Fibroblast of skin of right biceps (primary cell): ENCODE measurements around the gene NDST4.
A peak's percentile ranks its signal among the peaks of the same experiment; 100 is the strongest.

Experiments used
- DNase-seq: peaks from one replicate; pipeline ENCODE4 v3.0.0-alpha.2; 2013

The NDST4 gene

GRCh38 chr4:114900934-114901333, 212.5 kb downstream of the NDST4 start:
- DNase-seq = no peak

- DNase-seq = no peak
Observed at GRCh38 chr4:114890773-114891172, 222.6 kb downstream of the NDST4 start.

- DNase-seq = no peak
Observed at GRCh38 chr4:114886761-114887160, 226.7 kb downstream of the NDST4 start.

- DNase-seq = no peak
Observed at GRCh38 chr4:114883641-114884040, 229.8 kb downstream of the NDST4 start.

- DNase-seq = no peak
Observed at GRCh38 chr4:114879916-114880669, 233.3 kb downstream of the NDST4 start.

GRCh38 chr4:114875630-114876029, 237.8 kb downstream of the NDST4 start:
- peak; percentile 22 for DNase-seq

DNA sequence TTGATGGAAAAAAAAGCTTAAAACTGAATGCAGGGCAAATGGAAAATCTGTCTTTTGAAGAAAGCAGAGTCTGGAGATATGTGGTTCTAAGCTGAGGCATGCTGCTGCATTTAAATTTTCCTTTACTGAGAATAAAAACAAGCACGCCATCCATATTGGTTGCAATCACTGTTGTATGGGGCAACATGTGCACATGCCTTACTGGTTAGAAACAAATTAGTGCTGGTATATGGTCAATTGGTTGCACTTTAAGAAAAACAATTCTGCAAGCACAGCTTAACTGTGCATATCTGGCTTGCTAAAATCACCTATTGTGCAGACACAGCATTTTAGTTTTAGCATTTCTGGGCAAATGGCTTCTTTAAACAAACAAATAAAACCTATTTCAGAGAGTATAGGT, 239.1 kb downstream of the NDST4 start:
- no peak for DNase-seq

GRCh38 chr4:114870987-114871386, 242.4 kb downstream of the NDST4 start:
- no peak for DNase-seq

DNA sequence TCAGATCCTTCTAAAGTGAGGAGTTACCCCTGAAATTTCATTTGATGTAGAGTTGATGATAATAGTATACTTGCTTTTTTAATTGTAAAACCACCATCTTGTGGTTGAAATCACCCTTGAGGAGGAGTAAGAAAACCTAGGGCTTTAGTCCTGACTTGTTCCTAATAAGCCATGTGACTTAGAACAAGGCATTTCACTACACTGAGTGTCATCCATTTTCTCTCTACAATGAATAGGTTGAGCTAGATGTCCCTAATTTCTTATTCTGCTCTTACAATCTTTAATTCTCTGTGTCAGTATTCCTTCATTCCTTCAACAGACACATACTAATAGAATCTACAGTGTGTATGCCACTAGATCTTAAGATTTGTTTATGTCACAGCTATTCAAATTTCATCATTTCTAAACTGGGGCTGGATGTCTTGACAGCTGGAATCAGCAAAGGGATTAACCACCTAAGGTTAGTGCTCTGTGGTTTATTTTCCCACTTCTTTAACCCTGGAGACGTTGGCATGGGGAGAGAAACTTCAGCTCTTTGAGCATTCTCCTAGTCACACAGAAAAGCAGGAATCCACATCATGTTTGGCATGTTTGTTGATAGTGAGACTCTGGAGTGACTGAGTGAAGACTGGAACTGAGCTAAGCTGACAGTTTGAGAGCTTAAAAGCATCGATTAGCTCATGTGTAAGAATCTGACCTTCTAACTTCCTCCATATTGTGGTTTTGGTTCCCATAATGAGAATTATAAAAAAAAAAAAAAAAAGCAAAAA, 246.3 kb downstream of the NDST4 start:
- no peak for DNase-seq

GRCh38 chr4:114864060-114864459, 249.4 kb downstream of the NDST4 start:
- DNase-seq = no peak

- no peak for DNase-seq
Observed at GRCh38 chr4:114860786-114861185, 252.6 kb downstream of the NDST4 start.

GRCh38 chr4:114857831-114858230, 255.6 kb downstream of the NDST4 start:
- no peak for DNase-seq

- DNase-seq = no peak
Observed at GRCh38 chr4:114839986-114840385, 273.4 kb downstream of the NDST4 start.

DNA sequence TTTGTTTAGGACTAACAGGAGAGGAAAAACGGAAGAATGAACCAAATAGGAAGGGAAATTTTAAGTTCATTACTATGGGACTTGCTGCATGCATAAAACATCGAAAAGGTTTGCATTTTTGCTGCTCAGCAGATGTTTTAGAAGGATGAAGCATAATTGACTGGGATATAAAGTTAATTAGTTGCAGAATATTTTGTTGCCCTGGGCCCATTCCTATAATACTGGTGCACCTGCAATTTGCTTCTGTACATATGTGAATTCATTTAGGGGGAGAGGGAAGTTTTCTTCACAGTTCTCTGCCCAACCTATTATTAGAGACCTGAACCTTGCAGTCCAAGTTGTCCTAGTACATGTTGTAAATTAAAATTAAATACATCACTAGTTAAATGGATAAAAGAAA, 282.8 kb downstream of the NDST4 start:
- DNase-seq = no peak

- DNase-seq = no peak
Observed at GRCh38 chr4:114827651-114828050, 285.8 kb downstream of the NDST4 start.

- no peak for DNase-seq
Observed at GRCh38 chr4:114815760-114816159, 297.7 kb downstream of the NDST4 start.

- DNase-seq = no peak
Observed at GRCh38 chr4:114813961-114814360, 299.5 kb downstream of the NDST4 start.

GRCh38 chr4:114811564-114812301, 301.7 kb downstream of the NDST4 start:
- no peak for DNase-seq

DNA sequence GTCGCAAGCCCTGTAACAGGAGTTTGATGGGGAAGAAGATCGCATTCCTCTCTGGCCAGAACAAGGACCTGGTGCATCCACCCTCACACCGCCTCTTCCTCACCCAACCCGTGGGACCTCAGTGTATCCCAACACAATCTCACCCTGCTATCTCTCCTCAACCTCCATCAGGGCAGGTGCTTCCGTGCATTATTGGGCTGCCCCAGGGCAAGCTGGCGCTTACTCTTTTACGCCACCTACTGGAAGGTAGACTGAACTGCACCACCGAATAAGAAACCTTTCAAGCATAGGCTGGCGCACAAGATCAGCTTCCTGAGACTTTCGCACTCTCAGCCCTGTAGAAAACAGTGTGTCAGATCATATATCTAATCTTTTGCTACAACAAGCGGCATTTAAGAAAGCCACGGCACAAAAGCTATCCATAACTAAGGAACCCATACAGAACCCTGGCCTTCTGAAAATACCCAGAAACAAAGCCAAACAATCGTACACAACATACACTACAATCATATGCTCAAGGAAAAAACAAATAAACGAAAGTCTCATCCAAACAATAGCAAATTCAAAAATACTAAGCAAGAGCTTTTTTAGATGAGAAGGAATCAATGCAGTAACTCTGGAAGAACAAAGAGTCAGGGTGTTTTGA, 305.5 kb downstream of the NDST4 start:
- DNase-seq = peak; percentile 41

GRCh38 chr4:114807357-114807756, 306.1 kb downstream of the NDST4 start:
- no peak for DNase-seq

GRCh38 chr4:114791976-114792375, 321.4 kb downstream of the NDST4 start:
- no peak for DNase-seq

- no peak for DNase-seq
Observed at GRCh38 chr4:114785570-114785969, 327.9 kb downstream of the NDST4 start.

DNA sequence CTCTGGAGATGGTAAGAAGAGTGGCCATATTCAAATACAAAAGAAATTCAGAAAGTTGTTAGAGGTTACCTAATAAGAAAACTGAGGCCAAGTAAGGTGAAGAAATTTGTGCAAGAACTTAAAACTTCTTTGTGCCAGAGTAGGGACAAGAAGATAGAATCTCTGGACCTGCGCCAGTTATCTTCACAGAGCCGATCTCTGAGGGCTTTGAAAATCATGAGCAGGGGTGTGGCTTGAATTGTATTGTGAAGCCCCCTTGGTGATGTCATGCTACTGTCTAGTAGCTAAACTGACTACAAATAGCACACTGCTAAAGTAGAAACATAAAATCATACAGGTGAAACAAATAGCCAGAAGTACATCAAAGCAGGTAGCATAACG, 330.2 kb downstream of the NDST4 start:
- DNase-seq = peak; percentile 0
